Activated T-cell treated with anti-CD3 and anti-CD28 coated beads, Interleukin-2, amount 50 U/mL, for 1 hour (primary cell): Measurements from ENCODE around the gene FZD8.

Source experiments
- DNase-seq: peaks from one replicate; pipeline ENCODE4 v3.0.0-alpha.2; 2020

Gene FZD8

DNA sequence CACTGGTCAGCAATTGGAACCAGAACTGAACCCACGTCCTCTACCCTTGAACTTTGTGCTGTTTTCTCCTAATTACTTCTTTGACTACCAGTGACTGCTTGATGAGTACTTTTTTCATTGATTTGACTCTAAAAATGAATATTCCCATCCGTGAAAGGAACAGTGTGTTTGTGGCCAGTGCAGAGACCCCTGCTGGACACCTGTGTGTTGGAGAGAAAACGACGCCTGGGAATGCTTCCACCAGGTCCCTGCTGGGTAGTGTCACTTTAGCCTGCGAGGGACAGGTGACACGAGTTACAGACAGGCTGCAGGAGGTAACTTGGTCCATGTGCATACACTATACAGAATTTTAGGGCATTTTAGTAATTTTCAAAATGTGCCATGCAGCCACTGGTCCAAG lies 43.7 kb downstream of the FZD8 start:
- no peak for DNase-seq

- DNase-seq = no peak
Measured at GRCh38 chr10:35595106-35595505, 47.0 kb downstream of the FZD8 start.

GRCh38 chr10:35594115-35595079 lies 47.7 kb downstream of the FZD8 start:
- DNase-seq = no peak

DNA sequence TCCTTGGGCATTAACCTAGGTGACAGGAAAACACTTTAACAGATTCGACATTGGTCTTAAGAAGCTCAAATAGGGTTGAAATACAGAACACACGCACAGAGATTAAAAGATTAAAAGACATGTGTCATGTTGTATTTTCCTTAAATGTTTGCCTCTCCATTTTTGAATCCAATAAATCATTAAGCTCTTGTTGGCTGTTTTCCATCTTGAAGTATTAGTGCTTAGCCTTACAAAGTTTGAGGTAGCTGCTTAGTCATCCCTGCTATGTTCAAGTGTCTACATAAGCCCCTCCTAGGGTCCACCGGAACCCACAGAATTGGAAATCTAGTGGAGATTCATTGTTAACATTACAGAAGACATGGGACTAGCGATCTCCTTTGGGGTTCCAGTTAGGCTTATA lies 49.7 kb downstream of the FZD8 start:
- DNase-seq = no peak

GRCh38 chr10:35588836-35589235 lies 53.3 kb downstream of the FZD8 start:
- no peak for DNase-seq
